Neural cell (in vitro differentiated cells): Measurements from ENCODE around the gene FDXACB1.

Experiments
- CTCF ChIP-seq: fragments of 450-650 bp; IDR thresholded peaks from 2 replicates; pipeline ENCODE4 v1.5.1; 2014; ENCODE audit warnings: antibody characterized with exemption, mild to moderate bottlenecking, moderate library complexity; ENCODE audit not compliant: poor library complexity, severe bottlenecking
- EZH2 ChIP-seq: fragments of 200-600, 300-800 bp; shearing (Covaris generic), sonication (generic); IDR thresholded peaks from 2 replicates; pipeline ENCODE4 v1.6.1; 2014; ENCODE audit warnings: antibody characterized with exemption, low read length, borderline replicate concordance, mild to moderate bottlenecking; ENCODE audit not compliant: insufficient read depth, poor library complexity, severe bottlenecking
- POLR2AphosphoS5 ChIP-seq: IDR thresholded peaks from 2 replicates; pipeline ENCODE4 v1.6.1; 2012

- TF ChIP-seq POLR2AphosphoS5: no peak
- TF ChIP-seq CTCF: no peak
- TF ChIP-seq EZH2: no peak
Observed at GRCh38 chr11:111908639-111909305, 29.8 kb upstream of the FDXACB1 start.
